ENCODE data around the gene STOM.
"Not testable (repeated sequence)": the region's sequence is repeated elsewhere in the genome, so short reads cannot be mapped to it uniquely, and the experiment has no call there.

STOM gene

DNA sequence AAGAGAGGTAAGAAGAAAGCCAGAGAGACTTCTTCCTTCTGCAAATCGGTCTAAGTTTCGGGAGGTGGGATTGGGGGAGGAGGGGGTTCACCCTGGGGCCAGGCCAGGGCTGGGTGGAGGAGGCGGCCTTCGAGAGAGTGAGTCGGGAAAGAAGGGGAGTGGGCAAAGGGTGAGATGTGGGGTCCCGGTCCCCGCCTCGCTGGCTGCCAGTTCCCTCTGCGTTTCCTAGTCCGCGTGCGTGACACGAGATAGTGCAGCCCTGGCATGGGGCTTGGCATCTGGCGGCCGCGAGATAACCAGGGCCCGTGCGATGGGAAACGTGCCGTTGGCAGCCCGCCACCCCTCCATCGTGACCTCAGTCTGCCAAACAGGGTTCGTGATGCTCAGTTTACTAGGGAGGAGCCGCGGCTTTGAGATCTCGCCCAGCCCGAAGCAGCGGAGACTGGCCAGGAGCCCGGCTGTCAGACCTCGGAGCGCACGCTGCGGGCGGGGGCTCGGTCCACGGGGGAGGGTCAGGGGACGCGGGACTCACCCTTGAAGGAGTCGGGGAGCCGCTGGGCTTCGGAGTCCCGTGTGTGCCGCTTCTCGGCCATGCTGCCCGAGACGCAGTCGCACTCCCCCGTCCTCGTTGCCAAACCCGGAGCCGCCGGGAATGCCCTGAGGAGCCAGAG is at the start of gene STOM:
STOM (minus strand) TSS at position 656 of the 671 bp plus-strand sequence; CDS start at position 593, 63 bp downstream.
- no peak for DNase-seq

DNA sequence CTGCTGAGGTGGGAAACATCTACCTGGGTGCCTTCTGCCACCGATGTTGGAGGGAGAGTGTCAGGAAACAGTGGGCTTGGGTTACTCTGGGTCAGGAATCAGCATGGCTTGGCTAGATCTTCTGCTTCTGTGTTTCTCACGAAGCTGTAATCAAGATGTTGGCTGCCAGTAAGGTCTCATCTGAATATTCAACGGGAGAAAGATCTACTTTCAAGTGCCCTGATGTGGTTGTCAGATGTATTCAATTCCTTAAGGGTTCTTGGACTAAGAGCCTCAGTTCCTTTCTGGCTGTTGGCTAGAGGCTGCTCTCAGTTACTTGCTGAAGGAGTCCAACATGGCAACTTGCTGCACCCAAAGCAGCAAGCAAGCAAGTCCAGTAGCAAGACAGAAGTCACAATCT is 41.9 kb upstream of the STOM start:
- DNase-seq: no peak

DNA sequence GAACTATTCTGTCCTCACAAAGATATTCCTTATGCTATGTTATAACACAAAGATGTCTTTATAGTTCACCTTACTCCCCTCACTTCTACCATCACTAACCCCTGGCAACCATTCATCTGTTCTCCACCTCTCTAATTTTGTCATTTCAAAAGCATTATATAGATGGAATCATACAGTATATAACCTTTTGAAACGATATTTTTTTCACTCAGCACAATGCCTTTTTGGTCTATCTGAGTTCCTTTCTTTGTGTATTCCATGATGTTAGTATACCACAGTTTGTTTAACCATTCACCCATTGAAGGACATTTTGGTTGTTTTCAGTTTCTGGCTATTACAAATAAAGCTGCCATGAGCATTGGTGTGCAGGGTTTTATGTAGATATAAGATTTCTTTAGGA is 35.8 kb upstream of the STOM start:
- no peak for DNase-seq

DNA sequence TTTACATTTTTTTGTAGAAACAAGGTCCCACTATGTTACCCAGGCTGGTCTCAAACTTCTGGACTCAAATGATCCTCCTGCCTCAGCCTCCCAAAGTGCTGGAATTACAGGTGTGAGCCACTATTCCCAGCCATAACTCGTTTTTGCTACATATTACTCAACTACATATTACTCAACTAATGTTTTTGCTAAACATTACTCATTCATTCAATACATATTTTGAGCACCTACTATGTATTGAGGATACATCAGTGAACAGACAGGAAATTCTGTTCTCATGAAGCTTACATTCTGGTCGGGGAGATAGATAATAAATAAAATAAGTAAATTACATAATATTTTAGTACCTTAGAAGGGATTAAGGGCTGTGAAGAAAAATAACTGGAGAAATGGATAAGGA is 34.9 kb upstream of the STOM start:
- DNase-seq: no peak

DNA sequence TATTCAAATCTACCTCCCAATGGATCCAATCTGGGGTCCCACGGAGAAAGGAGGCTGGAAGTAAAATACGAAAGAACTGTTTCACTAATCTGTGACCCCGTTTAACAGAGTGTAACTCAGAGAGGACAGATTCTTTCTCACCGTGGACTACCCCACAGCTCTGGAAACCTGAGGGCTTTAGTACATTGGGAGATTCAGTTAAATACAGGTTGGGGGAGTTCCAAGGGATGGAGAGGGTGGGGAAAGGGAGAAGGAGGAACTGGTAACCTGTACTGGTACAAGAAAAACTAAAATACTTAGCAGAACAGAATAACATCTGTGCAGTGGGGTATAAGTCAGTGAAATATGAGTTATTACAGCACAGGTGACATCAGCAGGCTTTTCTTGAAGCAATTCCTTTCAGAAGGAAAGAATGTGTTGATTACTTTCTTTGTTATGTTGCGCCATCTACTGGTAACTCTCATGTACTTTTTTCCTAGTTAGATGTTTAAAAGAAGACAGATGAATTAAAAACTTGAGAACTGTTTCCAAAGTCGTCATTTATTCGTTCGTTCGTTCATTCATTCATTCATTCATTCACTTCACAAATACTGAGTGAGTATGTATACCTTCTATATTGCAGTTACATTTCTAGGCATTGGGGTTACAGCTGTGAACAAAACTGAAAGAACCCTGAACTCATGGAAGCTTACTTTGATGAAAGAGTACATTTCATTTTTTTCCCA is 30.0 kb upstream of the STOM start:
- DNase-seq: peak; percentile 70

DNA sequence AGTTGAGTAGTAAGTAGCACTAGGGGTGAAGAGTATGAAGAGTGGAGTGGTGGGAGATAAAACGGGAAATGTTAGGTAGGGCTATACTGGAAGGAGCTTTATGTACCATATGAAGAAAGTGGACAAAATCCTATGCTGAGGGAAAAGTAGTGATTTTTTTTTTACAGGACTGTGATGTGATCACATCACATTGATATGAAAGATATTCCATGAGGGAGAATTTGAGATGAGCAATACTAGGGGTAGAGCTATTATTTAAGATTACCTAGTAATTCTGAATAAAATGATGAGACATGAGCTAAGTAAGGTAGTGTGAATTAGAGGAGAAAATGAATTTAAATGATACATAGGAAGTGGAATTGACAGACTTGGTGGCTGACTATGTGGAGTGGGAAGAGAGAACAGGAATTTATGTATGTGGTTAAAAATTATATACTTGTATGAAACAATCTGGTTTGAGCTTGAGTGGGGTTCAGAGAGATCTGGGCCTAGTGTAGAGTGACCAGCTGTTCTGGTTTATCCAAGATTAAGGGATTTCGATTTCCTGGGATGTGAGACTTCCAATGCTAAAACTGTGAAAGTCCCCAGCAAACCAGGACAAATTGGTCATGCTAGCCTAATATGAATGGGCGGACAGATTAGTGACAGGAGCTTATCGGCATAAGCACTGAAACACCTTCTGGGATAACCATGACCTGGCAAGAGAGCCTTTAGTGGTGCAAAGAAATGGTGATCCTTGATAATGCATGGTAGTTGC is 29.3 kb upstream of the STOM start:
- no peak for DNase-seq

DNA sequence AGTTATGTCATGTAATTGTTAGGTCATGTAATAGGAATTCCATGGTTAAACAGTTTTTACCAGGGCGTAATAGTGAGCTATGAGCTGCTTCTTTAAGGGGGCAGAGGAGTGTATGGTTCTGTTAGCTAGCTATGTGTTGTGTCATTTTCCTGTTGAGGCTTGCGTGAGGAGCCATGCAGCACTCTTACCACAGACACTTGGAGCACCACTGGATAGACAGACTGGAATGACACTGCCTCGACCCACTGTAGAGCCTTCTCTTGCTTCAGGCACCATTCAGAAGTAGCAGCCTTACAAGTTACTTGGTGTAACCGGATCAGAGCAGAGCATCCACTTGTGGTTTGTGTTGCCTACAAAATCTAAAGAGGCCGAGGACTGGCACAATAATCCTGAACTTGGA is 28.3 kb upstream of the STOM start:
- no peak for DNase-seq

- not testable (repeated sequence) for DNase-seq
Observed at GRCh38 chr9:121397277-121397676, 27.2 kb upstream of the STOM start.

DNA sequence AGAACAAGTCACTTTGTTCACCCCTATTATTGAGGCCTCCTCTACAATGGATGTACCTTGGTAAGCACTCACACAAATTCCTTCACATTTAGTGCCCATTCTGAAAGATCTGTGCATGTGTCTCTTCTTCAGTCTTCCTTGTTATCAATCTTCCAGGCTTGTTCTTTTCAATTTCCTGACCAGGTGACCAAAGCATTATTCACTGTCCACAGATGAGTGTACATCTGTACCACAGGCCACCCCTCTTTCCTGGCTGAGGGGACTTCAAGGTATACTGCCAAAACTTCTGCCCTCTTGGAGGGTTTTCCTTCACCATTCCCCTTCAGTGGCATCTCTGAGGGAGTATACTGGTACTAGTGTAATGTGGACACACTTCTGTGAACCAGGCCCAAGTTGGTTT is 25.5 kb upstream of the STOM start:
- no peak for DNase-seq

DNA sequence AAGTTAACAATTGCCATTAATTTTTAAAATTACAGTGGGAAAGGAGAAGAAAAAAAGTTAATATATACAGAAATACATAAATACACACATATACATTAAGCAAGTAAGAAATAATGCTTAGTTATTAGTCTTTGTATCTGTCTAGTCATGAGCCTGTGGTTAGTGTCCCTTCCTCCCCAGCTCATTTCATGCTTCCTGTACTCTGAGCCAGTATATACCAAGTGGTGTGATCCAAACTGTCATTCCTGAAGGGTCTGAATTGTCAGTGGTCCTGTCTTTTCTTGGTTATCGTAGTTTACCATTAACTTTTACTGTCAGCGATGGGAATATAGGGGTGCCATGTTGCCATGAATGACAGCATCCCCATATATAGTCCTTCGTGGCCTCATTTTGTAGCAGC is 24.2 kb upstream of the STOM start:
- no peak for DNase-seq

DNA sequence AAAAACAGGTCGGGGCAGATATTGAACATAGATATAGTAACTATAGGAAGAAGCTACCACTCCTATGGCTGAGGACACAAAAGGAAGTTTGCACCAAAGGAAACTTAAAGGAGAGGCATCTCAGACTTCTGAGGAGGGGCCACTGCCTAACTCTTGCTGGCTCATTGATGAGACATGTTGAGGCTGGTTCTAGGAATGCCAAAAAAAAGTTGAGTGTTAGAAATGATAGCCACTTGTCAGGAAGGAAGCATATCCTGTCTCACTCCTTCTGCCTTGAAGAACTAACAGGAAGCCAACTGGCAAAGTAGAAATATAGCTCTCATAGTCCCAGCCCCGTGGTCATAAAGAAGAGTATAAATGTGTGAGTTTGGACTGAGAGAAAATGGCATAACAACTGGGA is 23.3 kb upstream of the STOM start:
- DNase-seq: no peak

GRCh38 chr9:121390372-121390771 is 20.3 kb upstream of the STOM start:
- DNase-seq: no peak

DNA sequence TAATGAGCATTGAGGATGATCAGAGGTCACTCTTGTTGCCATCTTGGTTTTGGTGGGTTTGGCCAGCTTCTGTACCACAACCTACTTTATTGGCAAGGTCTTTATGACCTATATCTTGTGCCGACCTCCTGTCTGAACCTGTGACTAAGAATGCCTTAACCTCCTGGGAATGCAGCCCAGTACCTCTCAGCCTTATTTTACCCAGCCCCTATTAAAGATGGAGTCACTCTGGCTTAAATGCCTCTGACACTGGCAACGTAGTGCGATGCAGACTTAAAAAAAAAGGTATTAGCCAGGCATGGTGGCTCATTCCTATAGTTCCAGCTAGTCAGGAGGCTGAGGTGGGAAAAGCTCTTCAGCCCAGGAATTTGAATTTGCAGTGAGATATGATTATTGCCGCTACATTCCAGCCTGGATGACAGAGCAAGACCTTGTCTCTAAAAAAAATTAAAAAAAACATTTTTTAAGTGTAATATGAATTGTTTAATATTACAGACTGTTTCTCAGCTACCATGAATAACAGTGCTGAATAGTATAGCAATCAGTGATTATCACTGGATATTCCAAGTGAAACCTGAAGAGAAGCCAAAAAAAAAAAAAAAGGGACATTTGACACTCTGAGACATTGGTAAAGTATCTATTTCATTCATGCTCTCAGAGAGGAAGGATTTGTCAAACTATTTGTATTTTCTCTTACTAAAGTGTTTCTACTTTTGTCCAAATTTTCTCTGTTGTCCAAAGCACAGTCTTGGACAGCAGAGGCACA is 18.3 kb upstream of the STOM start:
- DNase-seq: no peak

DNA sequence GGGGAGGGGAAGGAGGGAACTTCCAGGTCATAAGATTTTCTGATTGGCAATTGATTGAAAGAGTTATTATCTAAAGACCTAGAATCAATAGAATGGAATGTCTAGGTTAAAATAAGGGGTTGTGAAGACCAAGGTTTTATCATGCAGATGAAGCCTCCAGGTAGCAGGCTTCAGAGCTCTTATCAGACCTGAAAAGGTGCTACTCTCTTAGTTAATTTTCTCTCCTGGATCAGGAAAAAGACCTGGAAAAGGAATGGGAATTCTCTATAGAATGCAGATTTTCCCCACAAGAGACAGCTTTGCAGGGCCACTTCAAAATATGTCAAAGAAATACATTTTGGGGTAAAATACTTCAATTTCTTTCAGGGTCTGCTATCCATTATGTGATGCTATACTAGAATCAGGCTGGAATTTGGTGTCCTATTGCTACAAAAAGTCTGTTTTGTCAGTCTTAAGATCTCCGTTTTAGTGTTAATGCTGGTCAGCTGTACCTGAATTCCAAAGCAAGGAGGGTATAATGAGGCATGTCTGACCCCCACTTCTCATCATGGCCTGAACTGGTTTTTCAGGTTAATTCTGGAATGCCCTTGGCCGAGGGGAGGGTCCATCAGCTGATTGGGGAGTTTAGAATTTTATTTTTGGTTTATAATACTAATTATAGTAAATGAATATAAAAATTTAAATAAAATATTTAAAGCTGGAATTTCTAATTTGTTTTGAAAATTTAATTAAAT is 16.6 kb upstream of the STOM start:
- no peak for DNase-seq

DNA sequence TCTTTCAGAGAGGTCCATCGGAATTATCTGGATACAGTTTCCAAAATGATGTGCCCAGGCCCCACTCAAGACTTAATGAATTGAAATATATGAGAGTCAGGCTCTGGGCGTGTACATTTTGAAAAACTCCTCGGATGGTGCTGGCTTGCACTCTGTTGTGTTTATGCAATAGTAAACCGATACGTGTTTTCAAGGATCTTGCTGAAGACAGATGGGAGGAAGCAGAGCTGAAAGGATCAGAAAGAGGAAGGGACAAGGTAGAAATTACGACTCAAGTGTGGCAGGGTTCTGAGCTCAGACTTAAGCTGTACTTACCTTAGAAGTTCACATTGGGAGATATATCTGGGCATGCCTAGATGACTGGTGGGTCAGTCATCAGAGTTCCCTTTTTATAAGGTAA is 13.7 kb upstream of the STOM start:
- no peak for DNase-seq

DNA sequence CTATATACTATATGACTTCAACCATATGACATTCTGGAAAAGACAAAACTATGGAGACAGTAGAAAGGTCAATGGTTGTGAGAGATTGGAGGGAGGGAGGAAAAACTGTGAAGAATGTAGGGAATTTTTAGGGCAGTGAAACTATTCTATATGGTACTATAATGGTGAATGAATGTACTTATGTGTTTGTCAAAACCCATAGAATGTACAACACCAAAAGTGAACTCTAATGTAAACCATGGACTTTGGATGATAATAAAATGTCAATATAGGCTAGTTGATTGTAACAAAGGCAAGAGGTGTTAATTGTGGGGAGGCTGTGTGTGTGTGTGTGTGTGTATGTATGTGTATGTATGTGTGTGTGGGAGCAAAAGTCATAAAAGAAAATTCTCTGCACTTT is 10.8 kb upstream of the STOM start:
- DNase-seq: no peak

GRCh38 chr9:121376214-121376830 is 6.3 kb upstream of the STOM start:
- no peak for DNase-seq

GRCh38 chr9:121373011-121373729 is 3.1 kb upstream of the STOM start:
- peak; percentile 28 for DNase-seq

DNA sequence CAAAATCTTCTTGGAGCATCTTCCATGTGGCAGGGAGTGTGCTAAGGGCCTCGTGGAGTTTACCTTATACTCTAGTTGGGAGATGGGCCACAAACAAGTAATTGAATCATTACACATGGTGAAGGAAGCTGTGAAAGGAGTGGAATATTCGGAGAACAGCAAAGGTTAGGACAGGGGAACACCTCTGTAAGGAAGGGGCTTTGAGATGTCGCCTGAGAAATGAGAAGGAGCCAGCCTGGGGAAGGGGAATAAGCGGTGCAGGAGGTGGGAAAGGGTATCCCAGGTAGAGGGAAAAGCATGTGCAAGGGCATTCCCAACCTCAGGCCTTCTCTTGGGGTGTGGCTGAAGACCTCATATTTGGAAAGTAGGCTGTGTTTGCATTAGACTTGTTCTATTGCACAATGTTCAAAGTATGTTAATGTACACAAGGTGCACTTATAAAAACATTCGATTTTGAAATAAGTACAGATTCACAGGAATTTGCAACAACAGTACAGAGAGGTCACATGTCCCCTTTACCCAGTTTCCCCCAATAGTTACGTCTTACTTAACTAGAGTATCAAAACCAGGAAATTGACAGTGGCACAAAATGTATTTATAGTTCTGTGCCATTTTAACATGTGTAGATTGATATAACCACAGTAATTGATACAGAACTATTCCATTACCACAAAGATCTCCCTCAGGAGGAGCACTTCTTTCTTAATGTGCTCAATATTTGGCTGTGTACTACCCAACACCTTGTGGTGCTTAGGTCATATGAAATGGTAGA is 2.4 kb upstream of the STOM start:
- no peak for DNase-seq

DNA sequence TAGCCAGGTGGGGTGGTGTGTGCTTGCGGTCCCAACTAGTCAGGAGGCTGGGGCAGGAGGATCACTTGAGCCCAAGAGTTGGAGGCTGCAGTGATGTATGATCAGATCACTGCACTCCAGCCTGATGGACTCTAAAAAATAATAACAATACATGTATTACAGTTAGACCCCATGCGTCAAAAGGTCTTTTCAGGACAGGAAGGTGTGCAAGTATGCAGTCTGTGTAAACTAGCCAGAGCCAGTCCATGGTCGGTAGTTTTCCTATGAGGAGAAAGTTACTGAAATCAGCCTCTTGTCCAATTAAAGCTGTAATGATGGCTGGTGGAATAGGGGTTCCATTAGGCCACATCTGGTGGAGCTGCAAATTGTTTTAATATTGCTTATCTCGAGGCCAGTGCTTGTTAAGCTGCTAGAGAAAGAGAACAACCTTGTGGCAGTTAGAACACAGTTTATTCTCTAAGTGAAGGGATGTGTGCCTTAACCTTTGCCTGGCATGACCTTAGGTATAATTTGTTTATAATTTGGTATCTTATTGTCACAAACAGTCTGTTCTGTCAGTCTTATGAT is 1.5 kb upstream of the STOM start:
- DNase-seq: no peak
